Prostate gland (tissue), 2 donors: ENCODE measurements around the gene CSMD2. TPM values are rescaled to one million over a fixed set of nuclear protein-coding genes. Genes with fewer than 3 reads are reported as not detected.

ENCODE experiments used
- DNase-seq: peaks from one replicate; pipeline ENCODE4 v3.0.0-alpha.2; 2019; ENCODE audit warnings: low spot score
- H3K27ac ChIP-seq, 2 donors: fragments of 200-600 bp; sonication (generic); 2 replicates each; pipeline ENCODE4 v1.5.1; 2017 to 2019
- H3K27me3 ChIP-seq: fragments of 200-600 bp; sonication (generic); replicated peaks from 2 replicates; pipeline ENCODE4 v1.5.1; 2019; ENCODE audit not compliant: insufficient read depth
- H3K36me3 ChIP-seq, 2 donors: fragments of 200-600 bp; sonication (generic); 1 replicate in 1 of 2; 2 replicates in 1 of 2; pipeline versions ENCODE4 v1.5.1 to v1.8.1; 2017 to 2019
- H3K4me1 ChIP-seq: fragments of 200-600 bp; sonication (generic); replicated peaks from 2 replicates; pipeline ENCODE4 v1.5.1; 2019
- H3K4me3 ChIP-seq, 2 donors: fragments of 200-600 bp; sonication (generic); 2 replicates each; pipeline ENCODE4 v1.5.1; 2017 to 2019
- H3K9me3 ChIP-seq: fragments of 200-600 bp; sonication (generic); 2 replicates; pipeline ENCODE4 v1.5.1; 2017
- CTCF ChIP-seq, 4 experiments: fragments of 200-600 bp in 2 of 4; fragments of 450-650 bp in 2 of 4; sonication (generic) in 2 of 4; IDR thresholded peaks; 1 replicate in 3 of 4; 2 replicates in 1 of 4; pipeline ENCODE4 v1.5.1; 2016 to 2019; ENCODE audit warnings: antibody characterized with exemption in 4 of 4, mild to moderate bottlenecking in 2 of 4, moderate library complexity in 2 of 4
- POLR2A ChIP-seq: fragments of 450-650 bp; IDR thresholded peaks from one replicate; pipeline ENCODE4 v1.6.1; 2016; ENCODE audit warnings: antibody characterized with exemption, mild to moderate bottlenecking
- POLR2AphosphoS5 ChIP-seq: sonication (generic); formaldehyde crosslinking; IDR thresholded peaks from one replicate; pipeline ENCODE4 v1.6.1; 2017; ENCODE audit warnings: antibody characterized with exemption
- WGBS: methylation state at CpG from one replicate; pipeline ENCODE4 v1.1.5; 2018; 5-methylcytosine and 5-hydroxymethylcytosine counted together
- intact Hi-C: fragments of 100-400 bp; cut with DNase I; formaldehyde crosslinking; loops from one replicate; pipeline ENCODE4 v1.14.2; 2022
- total RNA-seq, 2 donors: library from RNA; depleted of rRNA; stranded (reverse); fragments of >200 nt; gene quantifications; one replicate each; pipeline ENCODE4 v1.1.0, GENCODE V29; 2016

CSMD2 gene
- total RNA-seq, 2 donors from 2014 or later, result 0.14 to 5.5 TPM

GRCh38 chr1:33762109-33762830 lies 402.8 kb downstream of the CSMD2 start:
- Histone ChIP-seq H3K27ac (no peak overlapping the region), H3K27me3 (no peaks in the 10 kb centered on the region), H3K36me3 (no peaks in the 10 kb centered on the region), H3K4me3 (no peak overlapping the region), H3K9me3 (no peaks in the 10 kb centered on the region), H3K4me1 (no peaks in the 10 kb centered on the region)
- no peak for DNase-seq
- no peak for TF ChIP-seq POLR2A
- no peak for TF ChIP-seq POLR2AphosphoS5
- no peak for TF ChIP-seq CTCF (IDR thresholded peaks at IDR 0.05)
- intact Hi-C loops, result no loop called here
- WGBS, result 62% methylated on average over 1 of the region's 1 CpG

GRCh38 chr1:33758698-33759097 lies 406.3 kb downstream of the CSMD2 start:
- peak; percentile 68 for TF ChIP-seq POLR2AphosphoS5
- no peak for TF ChIP-seq CTCF (IDR thresholded peaks at IDR 0.05)
- no peak for TF ChIP-seq POLR2A
- Histone ChIP-seq H3K9me3 (no peaks in the 10 kb centered on the region), H3K4me1 (no peaks in the 10 kb centered on the region), H3K4me3 (no peak overlapping the region), H3K36me3 (no peaks in the 10 kb centered on the region), H3K27ac (no peak overlapping the region), H3K27me3 (no peaks in the 10 kb centered on the region)
- 16% methylated on average over 5 of the region's 5 CpGs for WGBS
- peak; percentile 8 for DNase-seq
- intact Hi-C loops, result no loop called here

- 94% methylated on average over 5 of the region's 5 CpGs for WGBS
- Histone ChIP-seq H3K27me3 (no peaks in the 10 kb centered on the region), H3K27ac (no peak overlapping the region), H3K36me3 (no peaks in the 10 kb centered on the region), H3K9me3 (no peaks in the 10 kb centered on the region), H3K4me1 (no peaks in the 10 kb centered on the region), H3K4me3 (no peak overlapping the region)
- no peak for TF ChIP-seq CTCF (IDR thresholded peaks at IDR 0.05)
- TF ChIP-seq POLR2A, result no peak
- no peak for TF ChIP-seq POLR2AphosphoS5
- no peak for DNase-seq
- intact Hi-C loops, result no loop called here
Observed at GRCh38 chr1:33753087-33753856, 411.8 kb downstream of the CSMD2 start.

GRCh38 chr1:33745942-33746341 lies 419.1 kb downstream of the CSMD2 start:
- 94% methylated on average over 4 of the region's 4 CpGs for WGBS

More at GRCh38 chr1:33745942-33746341, 419.1 kb downstream of the CSMD2 start:
- no peaks in the 10 kb centered on the region for H3K9me3 ChIP-seq
- no peaks in the 10 kb centered on the region for H3K4me1 ChIP-seq
- intact Hi-C loops, result loop anchor here (10.0 kb wide), 1 partner anchor 419 kb away; the partner anchor contains the start of gene CSMD2
- no peak for TF ChIP-seq CTCF (IDR thresholded peaks at IDR 0.05)
- no peak for TF ChIP-seq POLR2A
- no peak for TF ChIP-seq POLR2AphosphoS5
- H3K4me3 ChIP-seq, result no peak overlapping the region
- no peak for DNase-seq
- no peaks in the 10 kb centered on the region for H3K27me3 ChIP-seq
- no peaks in the 10 kb centered on the region for H3K36me3 ChIP-seq
- no peak overlapping the region for H3K27ac ChIP-seq
